ENCODE data around the gene WDR27.

GRCh38 chr6:169445661-169446581 lies 255.9 kb downstream of the WDR27 start:
- TF ChIP-seq PATZ1 (CRISPR knock-in tag; IDR thresholded peaks at IDR 0.05; ENCODE audit: borderline replicate concordance) = no peak
- TF ChIP-seq ESRRG (CRISPR knock-in tag; IDR thresholded peaks at IDR 0.05) = no peak
- no peak for TF ChIP-seq RARB (CRISPR knock-in tag; IDR thresholded peaks at IDR 0.05)
- no peak for TF ChIP-seq CSDC2 (CRISPR knock-in tag; IDR thresholded peaks at IDR 0.05)
- no peak for TF ChIP-seq OSR1 (CRISPR knock-in tag; IDR thresholded peaks at IDR 0.05)
- no peak for TF ChIP-seq PPARA (CRISPR knock-in tag; IDR thresholded peaks at IDR 0.05; ENCODE audit: borderline replicate concordance)
- TF ChIP-seq ZFP3 (CRISPR knock-in tag; IDR thresholded peaks at IDR 0.05) = no peak
